GM19239 (cell line): ENCODE data around the gene NOS1AP.

Experiments
- DNase-seq: peaks from one replicate; pipeline ENCODE4 v3.0.0; 2011; ENCODE audit warnings: low spot score; ENCODE audit not compliant: insufficient read length
- FAIRE-seq: peaks from 2 replicates; lab custom pipeline; 2011; peaks lifted over from hg19 to GRCh38; lab: Jason Lieb, UNC

Gene NOS1AP

DNA sequence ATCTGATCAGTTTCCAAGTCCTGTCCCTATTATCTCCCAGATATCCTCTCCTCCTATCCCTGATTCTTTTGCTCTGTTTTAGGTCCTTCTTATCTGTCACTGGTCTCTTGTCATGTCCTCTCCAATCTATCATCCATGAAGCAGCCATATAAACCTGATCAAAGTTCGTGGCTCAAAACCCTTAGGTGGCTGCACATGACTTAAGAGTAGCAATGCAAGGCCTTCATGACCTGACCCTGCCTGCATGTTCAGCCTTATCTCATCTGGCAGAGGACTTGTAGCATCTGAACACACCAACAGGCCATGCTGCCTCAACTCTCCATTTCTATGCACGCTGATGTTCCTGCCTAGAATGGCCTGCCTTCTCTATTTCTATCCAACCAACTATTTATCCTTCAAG, 65.2 kb downstream of the NOS1AP start:
- FAIRE-seq: no peak
- DNase-seq: no peak

DNA sequence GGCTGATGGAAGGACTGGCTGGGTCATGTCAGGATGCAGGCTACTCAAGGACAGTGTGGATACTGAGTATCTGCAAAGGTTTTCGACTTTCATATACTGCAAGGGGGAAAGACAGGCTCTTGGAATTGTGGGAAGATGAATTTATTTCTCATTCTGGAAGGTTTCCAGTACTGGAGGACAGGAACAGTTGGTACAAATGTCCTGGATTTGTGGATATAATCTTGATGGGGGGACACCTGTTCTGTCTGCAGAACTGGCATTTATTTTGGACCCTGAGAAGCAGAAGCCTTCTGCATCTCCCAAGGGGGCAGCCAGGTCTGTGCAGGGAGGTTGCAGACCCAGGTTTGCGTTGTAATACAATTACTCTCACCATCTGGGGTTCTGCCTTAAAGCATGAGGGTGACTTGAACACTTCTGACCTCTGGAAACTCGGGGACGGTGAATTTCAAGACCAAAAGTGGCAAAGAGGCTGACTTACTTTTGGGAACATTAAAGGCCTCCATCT, 65.8 kb downstream of the NOS1AP start:
- DNase-seq: no peak
- no peak for FAIRE-seq

GRCh38 chr1:162136760-162137159, 67.3 kb downstream of the NOS1AP start:
- no peak for FAIRE-seq

DNA sequence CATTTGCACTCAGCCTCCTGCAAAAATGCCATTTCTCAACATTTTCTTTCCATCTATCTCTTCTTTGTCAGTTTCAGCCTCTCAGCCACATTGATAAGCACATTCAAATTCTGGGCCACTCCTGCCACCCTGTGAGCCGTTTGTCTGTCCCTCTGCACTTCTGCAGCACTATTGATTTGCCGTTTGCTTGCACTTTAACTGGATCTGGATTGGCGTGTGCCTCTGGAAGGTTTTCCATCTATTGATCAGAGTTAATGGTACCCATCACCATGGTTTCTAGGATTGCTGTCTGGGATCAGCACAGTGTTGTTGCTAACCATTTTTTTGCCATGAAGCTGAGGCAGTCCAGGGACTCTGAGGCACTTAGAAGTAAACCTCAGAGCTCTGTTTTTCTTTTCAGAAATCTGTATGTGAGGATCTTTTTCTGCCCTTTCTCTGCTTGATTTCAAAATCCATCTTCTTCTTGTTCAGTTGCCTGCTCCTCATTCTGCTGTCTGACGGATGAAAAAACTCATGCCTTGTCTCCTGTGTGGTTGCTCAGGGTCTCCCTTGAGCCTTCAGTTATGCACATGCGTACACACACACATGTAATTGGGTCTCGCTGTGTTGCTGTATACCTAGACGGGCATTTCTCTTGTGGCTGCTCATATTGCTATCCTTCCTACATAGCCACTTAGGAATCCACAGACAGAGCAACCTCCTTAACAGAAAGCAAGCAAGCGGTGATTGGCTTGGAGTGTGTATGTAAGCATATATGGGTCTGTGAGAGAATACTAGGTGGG, 67.9 kb downstream of the NOS1AP start:
- FAIRE-seq: no peak
- no peak for DNase-seq

More at GRCh38 chr1:162136760-162137159, 67.3 kb downstream of the NOS1AP start:
- no peak for DNase-seq

DNA sequence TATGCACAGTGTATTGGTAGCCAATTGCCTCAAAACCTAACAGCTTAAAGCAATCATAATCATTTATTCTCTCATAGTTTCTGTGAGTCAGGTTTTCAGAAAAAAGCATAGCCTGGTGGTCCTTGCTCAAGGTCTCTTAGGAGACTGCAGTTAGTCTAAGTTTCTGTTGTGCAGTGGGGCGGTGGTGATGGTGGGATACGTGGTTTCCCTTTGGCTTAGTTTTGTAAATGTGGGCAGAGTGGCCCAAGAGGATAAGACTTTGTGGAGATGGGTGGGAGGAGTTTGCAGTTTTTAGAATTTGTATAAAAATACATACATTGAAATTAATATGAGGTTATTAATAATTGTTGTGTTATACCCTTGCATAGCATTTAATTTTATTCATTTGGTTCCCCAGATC, 68.6 kb downstream of the NOS1AP start:
- DNase-seq (no peak), FAIRE-seq (no peak)

- no peak for FAIRE-seq
- no peak for DNase-seq
Measured at GRCh38 chr1:162138599-162139181, 69.2 kb downstream of the NOS1AP start.

- DNase-seq (no peak), FAIRE-seq (no peak)
Measured at GRCh38 chr1:162139211-162139610, 69.7 kb downstream of the NOS1AP start.

DNA sequence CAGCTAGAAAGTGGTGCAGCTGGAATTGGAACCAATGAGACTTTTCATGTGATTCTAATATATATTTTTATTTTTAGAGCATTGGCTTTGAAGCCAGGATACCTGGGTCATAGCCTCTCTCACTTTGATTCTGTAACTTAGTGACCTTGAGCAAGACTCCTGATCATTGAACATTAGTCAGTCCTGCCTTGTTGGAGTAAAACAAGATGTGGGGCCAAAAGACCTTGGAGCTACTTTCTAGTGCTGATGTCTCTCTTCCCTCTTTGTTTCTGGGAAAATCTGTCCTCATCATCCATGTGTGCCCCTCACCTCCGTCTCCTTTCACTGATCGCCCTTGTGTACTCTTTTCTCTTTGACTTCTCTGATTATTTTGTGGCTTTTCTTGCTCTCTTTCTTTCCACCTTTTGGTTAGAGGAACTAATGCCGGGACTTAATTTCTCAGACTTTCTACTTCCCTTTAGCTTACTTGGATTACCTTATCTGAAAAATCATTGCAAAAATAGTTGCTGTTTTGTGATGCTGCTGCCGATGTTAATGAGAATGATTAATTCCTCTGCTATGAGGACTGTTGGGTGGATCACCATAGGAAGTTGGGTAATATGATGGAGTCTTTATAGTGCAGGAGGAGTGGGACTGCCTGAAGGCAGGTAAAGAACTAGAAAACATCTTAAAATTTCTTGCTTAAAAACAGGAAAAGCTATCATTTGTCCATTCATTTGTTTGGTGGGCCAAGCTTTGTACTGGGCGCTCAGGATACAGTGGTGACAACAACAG, 72.0 kb downstream of the NOS1AP start:
- FAIRE-seq (no peak), DNase-seq (no peak)

DNA sequence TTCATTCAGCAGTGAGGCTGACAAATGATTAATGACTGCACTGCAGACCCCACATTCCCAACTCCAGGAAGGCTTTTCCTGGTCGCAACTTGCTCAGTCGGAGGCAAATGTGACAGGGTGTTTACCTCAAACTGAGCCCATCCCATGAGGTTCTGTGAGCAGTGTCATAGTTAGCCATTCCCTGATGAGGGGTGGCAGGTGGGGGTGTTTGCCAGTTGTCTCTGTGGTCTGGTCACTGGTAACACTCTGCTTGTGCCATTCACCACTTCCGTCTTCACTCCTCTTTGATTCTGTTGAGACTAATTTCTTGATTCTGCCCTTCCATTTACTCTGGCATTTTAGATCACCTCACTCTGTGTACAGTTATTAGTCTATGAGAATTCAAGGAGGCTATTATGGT, 73.5 kb downstream of the NOS1AP start:
- DNase-seq: no peak
- no peak for FAIRE-seq

GRCh38 chr1:162144268-162144667, 74.8 kb downstream of the NOS1AP start:
- DNase-seq (no peak), FAIRE-seq (no peak)

DNA sequence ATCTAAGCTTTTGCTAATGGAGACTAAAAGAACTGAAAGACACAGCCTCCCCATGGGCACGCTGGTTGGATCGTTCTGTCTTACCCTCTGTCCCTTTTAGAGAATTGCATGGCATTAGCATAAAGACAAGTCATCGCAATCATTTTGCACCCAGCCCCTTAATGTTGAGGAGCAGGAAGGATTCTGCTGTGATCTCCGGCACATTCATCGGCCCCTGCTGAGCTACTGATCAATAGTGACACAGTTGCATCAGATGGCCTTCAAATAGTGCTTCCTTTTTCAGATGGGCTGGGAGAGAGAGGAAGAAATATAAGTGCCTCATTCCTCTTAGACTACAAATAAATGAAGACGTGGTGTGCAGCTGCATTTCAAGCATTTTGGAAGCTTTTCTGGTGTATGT, 75.4 kb downstream of the NOS1AP start:
- DNase-seq (no peak), FAIRE-seq (no peak)

DNA sequence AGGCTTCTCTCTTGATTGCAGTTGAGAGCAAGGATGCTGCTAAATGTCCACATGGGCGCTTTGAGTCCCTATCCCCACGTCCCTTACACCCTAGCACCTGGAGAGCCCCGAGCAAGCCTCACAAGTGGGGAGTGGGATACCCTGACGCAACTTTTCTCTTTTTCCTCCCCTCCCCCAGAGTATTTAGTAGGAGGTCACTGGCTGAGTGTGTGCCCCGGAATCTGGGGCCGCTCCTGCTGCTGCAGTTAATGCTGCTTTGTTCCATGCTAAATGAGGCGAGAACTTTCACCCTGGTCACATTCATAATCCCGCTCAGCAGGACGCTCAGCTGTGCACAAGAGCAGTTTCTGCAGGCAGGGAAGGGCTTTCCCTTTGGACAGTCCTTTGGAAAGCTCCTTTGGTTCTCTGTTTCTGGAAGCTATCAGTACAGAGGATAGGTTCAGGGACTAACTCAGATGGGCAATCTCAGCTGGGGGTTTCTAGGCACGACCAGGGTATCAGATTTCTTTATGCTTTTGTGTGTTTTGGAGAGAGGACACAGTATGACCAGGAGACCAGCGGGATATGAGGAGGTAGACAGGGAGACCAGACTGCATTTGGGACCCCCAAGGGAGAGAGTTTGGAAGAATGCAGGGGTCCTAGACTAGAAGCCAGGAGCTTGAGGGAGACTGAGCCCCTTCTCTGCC, 75.9 kb downstream of the NOS1AP start:
- FAIRE-seq: no peak
- DNase-seq: no peak

DNA sequence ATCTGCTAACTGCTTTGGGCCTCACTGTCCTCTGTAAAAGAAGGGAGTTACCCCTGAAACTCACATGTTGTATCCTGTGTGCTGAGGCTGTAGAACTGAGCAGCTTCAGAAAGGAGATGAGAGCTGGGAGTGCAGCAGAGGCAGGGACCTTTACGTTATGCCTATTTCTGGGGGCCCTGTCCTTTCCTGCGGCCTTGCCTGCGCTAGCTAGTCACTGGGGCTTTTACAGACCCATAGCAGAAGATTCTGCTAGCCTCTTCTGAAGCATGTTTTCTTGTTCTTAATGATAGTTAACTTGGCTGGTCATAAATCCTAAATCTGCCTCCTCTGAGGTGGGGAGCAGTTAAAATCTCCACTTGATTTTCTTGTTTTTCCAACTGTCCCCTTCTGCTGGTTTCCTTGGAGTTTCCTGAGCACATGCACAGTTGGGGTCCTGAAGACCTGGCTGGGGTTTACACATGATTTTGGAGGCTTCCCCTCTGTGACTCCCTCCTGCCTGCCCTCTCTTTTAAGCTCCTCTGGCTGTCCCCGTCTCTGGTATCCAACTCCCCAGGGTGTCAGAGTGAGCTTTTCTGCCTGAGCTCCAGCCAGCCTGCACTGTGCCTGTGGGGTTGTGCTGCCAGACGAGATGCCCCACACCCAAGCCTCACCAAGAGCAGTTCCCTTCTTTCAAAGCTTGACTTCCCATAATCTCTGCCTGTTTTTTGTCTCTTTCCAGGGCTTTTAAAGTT, 76.6 kb downstream of the NOS1AP start:
- no peak for FAIRE-seq
- DNase-seq: no peak

- no peak for DNase-seq
- no peak for FAIRE-seq
Measured at GRCh38 chr1:162147760-162148159, 78.3 kb downstream of the NOS1AP start.

DNA sequence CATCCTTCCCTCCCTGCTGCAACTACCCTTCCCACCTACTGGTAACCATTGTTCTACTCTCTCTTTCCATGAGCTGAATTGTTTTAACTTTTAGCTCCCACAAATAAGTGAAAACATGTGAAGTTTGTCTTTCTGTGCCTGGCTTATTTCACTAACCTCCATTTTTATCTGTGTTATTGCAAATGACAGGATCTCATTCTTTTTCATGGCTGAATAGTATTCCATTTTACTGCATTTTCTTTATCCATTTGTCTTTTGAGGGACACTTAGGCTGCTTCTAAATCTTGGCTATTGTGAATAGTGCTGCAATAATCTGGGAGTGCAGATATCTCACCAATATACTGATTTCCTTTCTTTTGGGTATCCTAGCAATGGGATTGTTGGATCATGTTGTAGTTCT, 80.6 kb downstream of the NOS1AP start:
- DNase-seq (no peak), FAIRE-seq (no peak)

DNA sequence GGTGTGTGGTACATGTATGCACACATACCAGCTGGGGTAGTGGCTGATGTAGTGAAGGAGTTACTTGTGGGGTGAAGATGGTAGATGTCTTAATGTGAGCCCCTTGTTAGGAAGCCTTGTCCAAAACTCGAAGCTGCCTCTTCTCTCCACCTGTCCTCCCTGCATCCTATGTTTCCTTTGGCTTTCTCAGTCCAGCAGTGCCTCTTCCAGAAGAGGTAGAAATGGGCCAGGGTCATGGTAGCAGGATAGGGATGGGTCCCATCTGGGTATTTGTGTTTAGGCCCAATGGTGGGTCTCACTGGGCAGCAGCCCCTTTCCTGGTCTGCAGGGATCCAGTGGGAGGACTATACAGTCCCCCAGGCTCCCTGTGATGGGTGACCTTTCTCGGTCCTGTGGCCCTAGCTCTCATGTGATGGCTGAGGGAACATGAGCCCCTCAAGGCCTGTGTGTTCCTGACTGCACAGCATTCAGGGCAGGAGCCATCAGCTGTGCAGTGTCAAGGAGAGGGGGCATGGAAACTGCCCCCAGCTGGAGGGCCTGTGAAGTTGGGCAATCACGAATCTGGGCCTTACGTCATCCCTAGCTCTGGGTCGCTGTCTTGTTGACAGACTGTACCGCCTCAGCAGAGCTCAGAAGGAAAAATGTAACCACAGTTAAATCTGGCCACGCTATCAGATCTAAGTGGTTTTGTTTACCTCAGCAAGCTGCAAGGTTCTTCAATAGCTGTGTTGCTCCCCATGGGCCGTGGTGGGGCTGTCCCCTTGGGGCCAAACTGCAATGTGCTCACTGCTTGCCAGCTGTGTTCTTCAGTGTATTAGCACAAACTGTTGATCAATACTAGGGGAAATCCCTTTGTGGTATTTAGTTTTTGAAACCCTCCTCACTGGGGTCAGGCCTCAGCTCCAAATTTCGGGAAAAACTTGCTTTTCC, 82.7 kb downstream of the NOS1AP start:
- no peak for DNase-seq
- FAIRE-seq: no peak

- DNase-seq (no peak), FAIRE-seq (no peak)
Measured at GRCh38 chr1:162153374-162153773, 83.9 kb downstream of the NOS1AP start.

- DNase-seq (no peak), FAIRE-seq (no peak)
Measured at GRCh38 chr1:162157469-162157868, 88.0 kb downstream of the NOS1AP start.
